AG04450 (cell line): ENCODE data around the gene OSTF1. TPM values are rescaled to one million over a fixed set of nuclear protein-coding genes. Genes with fewer than 3 reads are reported as not detected.

ENCODE experiments used
- CTCF ChIA-PET: fragments of 300-600, 350-600 bp; formaldehyde crosslinking; extraction: SDS; loops from one replicate; lab custom pipeline; 2022; ENCODE audit warnings: antibody characterized with exemption, inconsistent platforms; lab: Charles Lee
- POLR2A ChIA-PET: fragments of 350-600 bp; formaldehyde crosslinking; extraction: SDS; loops from one replicate; lab custom pipeline; 2021; ENCODE audit warnings: antibody characterized with exemption, inconsistent platforms; lab: Yijun Ruan, JAX
- DNase-seq: peaks from one replicate; pipeline ENCODE4 v3.0.0-alpha.2; 2011; ENCODE audit warnings: low read depth, low spot score
- H3K27ac ChIP-seq: one replicate; pipeline ENCODE4 v1.5.1; 2012; ENCODE audit warnings: low read depth, low read length, control low read depth
- H3K27me3 ChIP-seq: one replicate; pipeline ENCODE4 v1.6.0; 2012; ENCODE audit warnings: low read length; ENCODE audit not compliant: control insufficient read depth, insufficient read depth
- H3K4me3 ChIP-seq: 2 replicates; pipeline ENCODE4 v1.5.1; 2011; ENCODE audit warnings: mild to moderate bottlenecking, low read depth, low read length, control low read depth
- H3K9me3 ChIP-seq: 2 replicates; pipeline ENCODE4 v1.5.1; 2012; ENCODE audit warnings: low read length; ENCODE audit not compliant: control insufficient read depth, insufficient read depth
- CTCF ChIP-seq: IDR thresholded peaks from 2 replicates; pipeline ENCODE4 v1.5.1; 2011; ENCODE audit warnings: low read depth, low read length, control low read depth, inconsistent platforms
- polyA plus RNA-seq: library from polyadenylated mRNA; depleted of rRNA; stranded (reverse); fragments of >200 nt; gene quantifications from 2 replicates; pipeline ENCODE4 v1.2.3, GENCODE V29; 2011

OSTF1 gene
- polyA plus RNA-seq, 1 experiment, result 22.7 TPM

DNA sequence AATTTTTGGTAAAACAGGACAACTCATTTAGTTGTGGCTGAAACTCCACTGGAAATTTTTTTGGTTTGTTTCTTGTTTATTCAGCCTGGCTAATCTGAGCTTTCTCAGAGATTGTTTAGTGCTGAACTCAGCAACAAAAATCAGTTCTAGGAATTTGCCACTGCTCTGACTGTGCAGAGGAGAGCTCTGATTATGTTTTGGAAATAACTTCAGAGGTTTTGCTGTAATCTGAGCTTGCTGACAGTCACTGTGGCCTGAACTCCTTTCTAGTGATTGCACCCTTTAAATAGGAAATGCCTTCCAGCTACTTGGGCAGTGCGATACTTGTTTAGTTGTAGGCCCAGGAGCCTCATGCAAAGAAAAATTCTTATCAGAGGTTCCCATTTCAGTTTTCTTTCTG is 60.2 kb downstream of the OSTF1 start:
- no peaks in the 10 kb centered on the region for H3K27me3 ChIP-seq
- ChIA-PET CTCF (interaction anchor here (0.9 to 1.5 kb wide), 4 partner anchors 15 to 374 kb away, joined by 3 to 7 read pairs (median 4); no protein-coding TSS in a partner anchor), POLR2A (interaction anchor here (0.9 to 1.1 kb wide), 2 partner anchors 57 to 60 kb away, joined by 3 to 5 read pairs; partner anchors contain the start of genes NMRK1 and OSTF1)
- DNase-seq, result peak; percentile 84
- no peak for TF ChIP-seq CTCF
- H3K4me3 ChIP-seq, result no peak overlapping the region
- peak overlapping the region; percentile 79 for H3K27ac ChIP-seq
- peaks cover 3% of the 10 kb centered on the region; the same call in 1 of the 2 replicates for H3K9me3 ChIP-seq

- CTCF ChIA-PET, result interaction anchor here (0.6 kb wide), 1 partner anchor 22 kb away, joined by 3 read pairs; no protein-coding TSS in a partner anchor
- no peak for DNase-seq
These were observed 61.5 kb downstream of the OSTF1 start for GRCh38 chr9:75149841-75150241.

DNA sequence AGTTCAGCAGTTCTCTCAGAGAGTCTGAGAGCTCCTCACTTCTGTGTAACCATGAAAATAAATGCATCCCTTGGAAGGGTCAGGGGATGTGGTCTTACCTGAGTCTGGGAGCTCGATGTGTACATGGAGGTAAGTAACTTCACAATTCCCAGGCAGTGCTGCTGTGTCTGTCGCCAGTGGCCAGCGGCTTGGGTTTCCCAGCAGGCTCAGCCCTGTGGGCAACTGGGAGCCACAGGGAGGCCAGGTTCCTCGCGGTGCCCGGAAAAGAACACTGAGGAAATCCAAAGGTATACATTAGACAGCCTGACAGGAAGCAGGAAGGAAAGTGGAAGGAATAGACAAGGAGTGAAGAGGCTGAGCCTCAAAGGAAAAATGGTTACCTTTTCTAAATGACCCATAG is 62.2 kb downstream of the OSTF1 start:
- Histone ChIP-seq H3K27me3 (no peaks in the 10 kb centered on the region), H3K4me3 (no peak overlapping the region), H3K27ac (no peak overlapping the region), H3K9me3 (no peaks in the 10 kb centered on the region)
- no peak for DNase-seq
- CTCF ChIA-PET, result interaction anchor here (0.6 kb wide), 1 partner anchor 21 kb away, joined by 3 read pairs; no protein-coding TSS in a partner anchor
- POLR2A ChIA-PET, result no interaction called here
- no peak for TF ChIP-seq CTCF

More at GRCh38 chr9:75149841-75150241, 61.5 kb downstream of the OSTF1 start:
- Histone ChIP-seq H3K4me3 (no peak overlapping the region), H3K9me3 (no peaks in the 10 kb centered on the region), H3K27me3 (no peaks in the 10 kb centered on the region), H3K27ac (no peak overlapping the region)
- no peak for TF ChIP-seq CTCF
- POLR2A ChIA-PET, result no interaction called here

DNA sequence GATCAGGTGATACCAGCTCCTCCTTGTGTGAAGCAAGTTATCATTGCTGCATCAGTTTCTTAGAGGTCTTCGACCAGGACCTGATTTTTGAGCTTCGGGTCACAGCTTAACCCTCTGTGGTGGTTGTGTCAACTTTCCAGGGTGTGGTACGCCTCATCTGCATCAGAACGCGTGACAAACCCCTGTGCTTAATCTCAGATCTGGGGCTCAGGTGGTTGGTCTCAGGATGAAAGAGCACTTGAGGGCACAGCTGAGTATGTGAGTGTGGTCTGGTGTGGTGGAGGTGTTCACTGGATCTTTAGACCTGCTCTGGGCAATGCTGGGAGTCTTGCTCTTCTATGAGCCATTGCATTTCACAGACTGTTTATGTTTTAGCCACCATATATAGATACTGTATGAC is 64.1 kb downstream of the OSTF1 start:
- DNase-seq, result no peak
- CTCF ChIA-PET, result no interaction called here
- no peak overlapping the region for H3K4me3 ChIP-seq

DNA sequence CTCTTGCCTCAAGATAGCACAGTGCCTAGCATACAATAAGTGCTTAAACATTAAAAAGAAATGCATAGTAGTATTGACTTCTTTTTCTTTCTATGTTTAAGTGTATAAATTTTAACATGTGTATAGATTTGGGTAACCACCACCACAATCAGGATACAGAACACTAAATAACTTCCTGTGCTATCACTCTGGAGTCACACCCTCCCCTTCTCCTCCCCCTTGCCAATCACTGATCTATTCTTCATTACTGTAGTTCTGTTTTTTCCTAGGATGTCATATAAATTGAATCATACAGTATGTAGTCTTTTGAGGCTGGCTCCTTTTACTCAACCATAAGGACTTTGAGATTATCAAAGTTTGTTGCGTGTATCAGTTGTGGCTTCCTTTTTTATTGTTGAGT is 68.5 kb downstream of the OSTF1 start:
- no peak for TF ChIP-seq CTCF
- H3K27ac ChIP-seq, result no peak overlapping the region

More for the DNA sequence above, 64.1 kb downstream of the OSTF1 start:
- no peaks in the 10 kb centered on the region for H3K27me3 ChIP-seq
- TF ChIP-seq CTCF, result no peak
- POLR2A ChIA-PET, result no interaction called here
- no peak overlapping the region for H3K27ac ChIP-seq
- no peaks in the 10 kb centered on the region for H3K9me3 ChIP-seq

More for the DNA sequence above, 68.5 kb downstream of the OSTF1 start:
- no peaks in the 10 kb centered on the region for H3K9me3 ChIP-seq
- no peaks in the 10 kb centered on the region for H3K27me3 ChIP-seq
- no peak for DNase-seq
- CTCF ChIA-PET, result interaction anchor here (0.6 kb wide), 1 partner anchor 20 kb away, joined by 4 read pairs; no protein-coding TSS in a partner anchor
- no peak overlapping the region for H3K4me3 ChIP-seq
- POLR2A ChIA-PET, result no interaction called here
